Activated B cell treated with CpG ODN at 0.5 μM for 24 hours (primary cell): ENCODE measurements around the gene ABHD5. TPM values are rescaled to one million over a fixed set of nuclear protein-coding genes. Genes with fewer than 3 reads are reported as not detected.

Experiments
- ATAC-seq: fragments of 200-7000 bp; cut with Tn5 transposase; one replicate; pipeline ENCODE4 v1.10.0; 2021; ENCODE audit warnings: low read depth, mild to moderate bottlenecking, moderate library complexity
- CTCF ChIA-PET: fragments of 350-600 bp; sonication (Branson Sonifier 250); formaldehyde crosslinking; loops from one replicate; lab custom pipeline; 2021; ENCODE audit warnings: antibody characterized with exemption; lab: Charles Lee
- POLR2A ChIA-PET: fragments of 350-600 bp; sonication (Branson Sonifier 250); formaldehyde crosslinking; loops from one replicate; lab custom pipeline; 2021; ENCODE audit warnings: antibody characterized with exemption; lab: Charles Lee
- DNase-seq: peaks from one replicate; pipeline ENCODE4 v3.0.0; 2022
- H3K27ac Mint-ChIP-seq: one replicate; pipeline ENCODE4 v1.8.0; 2020; ENCODE audit warnings: mixed read lengths
- H3K27me3 Mint-ChIP-seq: one replicate; pipeline ENCODE4 v1.8.0; 2021; ENCODE audit warnings: mixed read lengths
- H3K36me3 Mint-ChIP-seq: one replicate; pipeline ENCODE4 v1.8.0; 2021; ENCODE audit warnings: low read depth, mixed read lengths
- H3K4me1 Mint-ChIP-seq: one replicate; pipeline ENCODE4 v1.8.0; 2021; ENCODE audit warnings: mixed read lengths
- H3K4me3 Mint-ChIP-seq: one replicate; pipeline ENCODE4 v1.8.0; 2020; ENCODE audit warnings: mild to moderate bottlenecking, mixed read lengths
- H3K9me3 Mint-ChIP-seq: one replicate; pipeline ENCODE4 v1.8.0; 2020; ENCODE audit warnings: mixed read lengths
- intact Hi-C: fragments of 100-400 bp; cut with micrococcal nuclease; formaldehyde crosslinking; loops from one replicate; pipeline ENCODE4 v1.15.1; 2024
- total RNA-seq: library from RNA; stranded (reverse); gene quantifications from 2 replicates; pipeline ENCODE4 v1.2.3, GENCODE V29; 2022
- TF ChIP-seq, protein P1 (sequence below): fragments of 200-600 bp; IDR thresholded peaks from one replicate; pipeline ENCODE4 v1.8.0; 2022; ENCODE audit warnings: antibody characterized with exemption, mild to moderate bottlenecking

The ABHD5 gene
- total RNA-seq, 1 donor from 2014 or later = 6.0 TPM

- Mint-ChIP-seq H3K9me3 (no peaks in the 10 kb centered on the region), H3K4me1 (peaks cover 5% of the 10 kb centered on the region), H3K36me3 (no peaks in the 10 kb centered on the region), H3K4me3 (no peak overlapping the region), H3K27ac (no peak overlapping the region), H3K27me3 (no peaks in the 10 kb centered on the region)
- ATAC-seq = no peak
- intact Hi-C loops = no loop called here
- DNase-seq = no peak
- POLR2A ChIA-PET = no interaction called here
- CTCF ChIA-PET = no interaction called here
- TF ChIP-seq, protein P1, sequence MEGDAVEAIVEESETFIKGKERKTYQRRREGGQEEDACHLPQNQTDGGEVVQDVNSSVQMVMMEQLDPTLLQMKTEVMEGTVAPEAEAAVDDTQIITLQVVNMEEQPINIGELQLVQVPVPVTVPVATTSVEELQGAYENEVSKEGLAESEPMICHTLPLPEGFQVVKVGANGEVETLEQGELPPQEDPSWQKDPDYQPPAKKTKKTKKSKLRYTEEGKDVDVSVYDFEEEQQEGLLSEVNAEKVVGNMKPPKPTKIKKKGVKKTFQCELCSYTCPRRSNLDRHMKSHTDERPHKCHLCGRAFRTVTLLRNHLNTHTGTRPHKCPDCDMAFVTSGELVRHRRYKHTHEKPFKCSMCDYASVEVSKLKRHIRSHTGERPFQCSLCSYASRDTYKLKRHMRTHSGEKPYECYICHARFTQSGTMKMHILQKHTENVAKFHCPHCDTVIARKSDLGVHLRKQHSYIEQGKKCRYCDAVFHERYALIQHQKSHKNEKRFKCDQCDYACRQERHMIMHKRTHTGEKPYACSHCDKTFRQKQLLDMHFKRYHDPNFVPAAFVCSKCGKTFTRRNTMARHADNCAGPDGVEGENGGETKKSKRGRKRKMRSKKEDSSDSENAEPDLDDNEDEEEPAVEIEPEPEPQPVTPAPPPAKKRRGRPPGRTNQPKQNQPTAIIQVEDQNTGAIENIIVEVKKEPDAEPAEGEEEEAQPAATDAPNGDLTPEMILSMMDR = no peak
Measured at GRCh38 chr3:43684944-43685343, 5.8 kb upstream of the ABHD5 start.

DNA sequence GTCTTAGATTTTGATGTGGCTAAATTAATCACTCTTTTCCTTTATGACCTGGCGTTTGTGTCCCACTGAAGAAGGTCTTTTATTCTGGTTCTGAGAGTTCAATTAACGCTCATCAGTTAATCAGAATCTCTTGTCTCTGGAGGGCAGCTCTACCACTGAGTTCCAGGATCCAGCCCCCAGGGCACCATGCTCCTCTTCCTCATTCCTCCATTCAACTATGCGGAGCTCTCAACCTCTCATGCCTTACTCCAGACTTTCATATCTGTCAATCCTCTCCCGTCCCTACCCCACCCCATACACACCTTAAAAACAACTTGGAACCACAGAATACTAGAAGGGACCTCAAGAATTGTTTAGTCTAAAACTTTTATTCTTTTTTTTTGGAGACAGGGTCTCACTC is 4.8 kb upstream of the ABHD5 start:
- ATAC-seq = no peak
- intact Hi-C loops = no loop called here
- Mint-ChIP-seq H3K27ac (no peak overlapping the region), H3K36me3 (no peaks in the 10 kb centered on the region), H3K9me3 (no peaks in the 10 kb centered on the region), H3K4me1 (peaks cover 10% of the 10 kb centered on the region), H3K27me3 (no peaks in the 10 kb centered on the region), H3K4me3 (no peak overlapping the region)
- ChIA-PET POLR2A (no interaction called here), CTCF (no interaction called here)
- no peak for DNase-seq
- TF ChIP-seq, protein P1 = no peak

GRCh38 chr3:43686333-43686699 is 4.4 kb upstream of the ABHD5 start:
- no peak for DNase-seq
- CTCF ChIA-PET = no interaction called here
- TF ChIP-seq, protein P1 = no peak
- Mint-ChIP-seq H3K27me3 (no peaks in the 10 kb centered on the region), H3K27ac (no peak overlapping the region), H3K9me3 (no peaks in the 10 kb centered on the region), H3K4me3 (no peak overlapping the region), H3K36me3 (no peaks in the 10 kb centered on the region), H3K4me1 (peaks cover 10% of the 10 kb centered on the region)
- intact Hi-C loops = no loop called here
- POLR2A ChIA-PET = no interaction called here
- no peak for ATAC-seq

- TF ChIP-seq, protein P1 = no peak
- Mint-ChIP-seq H3K27ac (no peak overlapping the region), H3K27me3 (no peaks in the 10 kb centered on the region), H3K4me3 (no peak overlapping the region), H3K36me3 (no peaks in the 10 kb centered on the region), H3K9me3 (no peaks in the 10 kb centered on the region), H3K4me1 (peaks cover 14% of the 10 kb centered on the region)
- POLR2A ChIA-PET = no interaction called here
- ATAC-seq (no peak), DNase-seq (no peak)
- intact Hi-C loops = no loop called here
- CTCF ChIA-PET = no interaction called here
Measured at GRCh38 chr3:43686700-43687498, 3.8 kb upstream of the ABHD5 start.

- DNase-seq (no peak), ATAC-seq (no peak)
- no peak overlapping the region for H3K4me3 Mint-ChIP-seq
- ChIA-PET POLR2A (no interaction called here), CTCF (no interaction called here)
- TF ChIP-seq, protein P1 = no peak
- intact Hi-C loops = no loop called here
- H3K4me1 Mint-ChIP-seq = peaks cover 18% of the 10 kb centered on the region
- H3K36me3 Mint-ChIP-seq = no peaks in the 10 kb centered on the region
- no peaks in the 10 kb centered on the region for H3K27me3 Mint-ChIP-seq
- no peaks in the 10 kb centered on the region for H3K9me3 Mint-ChIP-seq
- no peak overlapping the region for H3K27ac Mint-ChIP-seq
Measured at GRCh38 chr3:43687499-43687811, 3.3 kb upstream of the ABHD5 start.
